HEK293T (cell line): ENCODE data around the gene PNRC1.

ENCODE experiments used
- ARNT ChIP-seq: fragments of 450-650 bp; IDR thresholded peaks from 2 replicates; pipeline ENCODE4 v1.6.1; 2017; ENCODE audit warnings: mild to moderate bottlenecking
- BHLHE40 ChIP-seq: fragments of 450-650 bp; IDR thresholded peaks from 2 replicates; pipeline ENCODE4 v1.6.1; 2016; ENCODE audit warnings: mild to moderate bottlenecking, moderate library complexity, borderline replicate concordance
- CTBP1 ChIP-seq: fragments of 450-650 bp; IDR thresholded peaks from 2 replicates; pipeline ENCODE4 v1.6.1; 2016; ENCODE audit warnings: borderline replicate concordance
- ELF4 ChIP-seq: fragments of 450-650 bp; IDR thresholded peaks from 2 replicates; pipeline ENCODE4 v1.6.1; 2017; ENCODE audit warnings: antibody characterized with exemption
- FOXA1 ChIP-seq: fragments of 450-650 bp; IDR thresholded peaks from 2 replicates; pipeline ENCODE4 v1.6.1; 2016; ENCODE audit warnings: mild to moderate bottlenecking
- FOXK2 ChIP-seq: fragments of 450-650 bp; IDR thresholded peaks from 2 replicates; pipeline ENCODE4 v1.6.1; 2016; ENCODE audit warnings: mild to moderate bottlenecking
- FOXM1 ChIP-seq: fragments of 450-650 bp; IDR thresholded peaks from 2 replicates; pipeline ENCODE4 v1.6.1; 2017; ENCODE audit warnings: mild to moderate bottlenecking, borderline replicate concordance
- HDGF ChIP-seq: fragments of 450-650 bp; IDR thresholded peaks from 2 replicates; pipeline ENCODE4 v1.6.1; 2017; ENCODE audit warnings: antibody characterized with exemption, borderline replicate concordance
- NFRKB ChIP-seq: fragments of 450-650 bp; IDR thresholded peaks from 2 replicates; pipeline ENCODE4 v1.6.1; 2016; ENCODE audit warnings: mild to moderate bottlenecking, moderate library complexity
- SP1 ChIP-seq: fragments of 450-650 bp; IDR thresholded peaks from 2 replicates; pipeline ENCODE4 v1.6.1; 2017
- SUZ12 ChIP-seq: fragments of 450-650 bp; IDR thresholded peaks from 2 replicates; pipeline ENCODE4 v1.6.1; 2016; ENCODE audit warnings: mild to moderate bottlenecking
- TARDBP ChIP-seq: fragments of 450-650 bp; IDR thresholded peaks from 2 replicates; pipeline ENCODE4 v1.6.1; 2016
- ZNF384 ChIP-seq: fragments of 450-650 bp; IDR thresholded peaks from 2 replicates; pipeline ENCODE4 v1.6.1; 2016
- TF ChIP-seq, protein P1 (sequence below): fragments of 450-650 bp; IDR thresholded peaks from 2 replicates; pipeline ENCODE4 v1.6.1; 2016

DNA sequence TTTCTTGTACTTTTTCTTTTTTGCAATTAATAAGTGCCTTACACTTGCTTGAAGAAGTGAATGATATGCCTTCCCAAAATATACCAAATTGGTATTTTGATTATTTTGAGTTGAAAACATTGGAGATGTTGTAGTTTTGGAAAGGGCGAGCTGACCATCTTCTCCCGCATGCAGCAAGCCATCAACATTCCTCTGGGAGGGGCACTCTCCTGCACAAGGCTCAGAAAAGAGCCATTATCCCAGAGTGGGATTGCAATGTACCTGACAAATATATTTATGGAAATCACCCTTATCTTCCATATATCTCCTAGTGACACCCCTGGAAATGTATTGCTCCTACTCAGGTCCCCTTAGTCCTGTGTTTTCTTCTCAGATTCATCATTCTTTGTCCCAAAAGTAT, 22.8 kb upstream of the PNRC1 start:
- TF ChIP-seq SP1 (no peak), HDGF (no peak), ARNT (no peak), FOXK2 (no peak), CTBP1 (no peak), BHLHE40 (no peak), ZNF384 (no peak), SUZ12 (no peak), FOXA1 (no peak), TARDBP (no peak), NFRKB (no peak), FOXM1 (no peak), ELF4 (no peak)
- TF ChIP-seq, protein P1, sequence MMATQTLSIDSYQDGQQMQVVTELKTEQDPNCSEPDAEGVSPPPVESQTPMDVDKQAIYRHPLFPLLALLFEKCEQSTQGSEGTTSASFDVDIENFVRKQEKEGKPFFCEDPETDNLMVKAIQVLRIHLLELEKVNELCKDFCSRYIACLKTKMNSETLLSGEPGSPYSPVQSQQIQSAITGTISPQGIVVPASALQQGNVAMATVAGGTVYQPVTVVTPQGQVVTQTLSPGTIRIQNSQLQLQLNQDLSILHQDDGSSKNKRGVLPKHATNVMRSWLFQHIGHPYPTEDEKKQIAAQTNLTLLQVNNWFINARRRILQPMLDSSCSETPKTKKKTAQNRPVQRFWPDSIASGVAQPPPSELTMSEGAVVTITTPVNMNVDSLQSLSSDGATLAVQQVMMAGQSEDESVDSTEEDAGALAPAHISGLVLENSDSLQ, result no peak
